ENCODE data around the gene ENTPD6. TPM values are rescaled to one million over a fixed set of nuclear protein-coding genes. Genes with fewer than 3 reads are reported as not detected.

Gene ENTPD6
- total and polyA plus RNA-seq, 11 donors, result 58.7 to 200 (median 93.3) TPM

GRCh38 chr20:25222461-25223178, 27.1 kb downstream of the ENTPD6 start:
- intact Hi-C loops (cut with DNase I), result no loop called here
- 70 to 81% (median 72%) methylated on average over 14 to 21 of the region's 21 CpGs for WGBS, 4 donors
- Histone ChIP-seq H3K27me3 (no peaks in the 10 kb centered on the region), H3K27ac (peak overlapping the region in 11 of 12 donors; percentile 40 to 96 (median 76)), H3K4me3 (no peak overlapping the region), H3K4me1 (peaks cover 11 to 94% (median 48%) of the 10 kb centered on the region in 12 donors), H3K36me3 (peaks cover 0 to 50% (median 36%) of the 10 kb centered on the region in 9 donors), H3K9me3 (no peaks in the 10 kb centered on the region)
- ATAC-seq (no peak), DNase-seq (peak in 3 of 5 donors; percentile 41 to 72 (median 53))
- no peak for TF ChIP-seq POLR2A (IDR thresholded peaks at IDR 0.05)
- TF ChIP-seq, protein P1, sequence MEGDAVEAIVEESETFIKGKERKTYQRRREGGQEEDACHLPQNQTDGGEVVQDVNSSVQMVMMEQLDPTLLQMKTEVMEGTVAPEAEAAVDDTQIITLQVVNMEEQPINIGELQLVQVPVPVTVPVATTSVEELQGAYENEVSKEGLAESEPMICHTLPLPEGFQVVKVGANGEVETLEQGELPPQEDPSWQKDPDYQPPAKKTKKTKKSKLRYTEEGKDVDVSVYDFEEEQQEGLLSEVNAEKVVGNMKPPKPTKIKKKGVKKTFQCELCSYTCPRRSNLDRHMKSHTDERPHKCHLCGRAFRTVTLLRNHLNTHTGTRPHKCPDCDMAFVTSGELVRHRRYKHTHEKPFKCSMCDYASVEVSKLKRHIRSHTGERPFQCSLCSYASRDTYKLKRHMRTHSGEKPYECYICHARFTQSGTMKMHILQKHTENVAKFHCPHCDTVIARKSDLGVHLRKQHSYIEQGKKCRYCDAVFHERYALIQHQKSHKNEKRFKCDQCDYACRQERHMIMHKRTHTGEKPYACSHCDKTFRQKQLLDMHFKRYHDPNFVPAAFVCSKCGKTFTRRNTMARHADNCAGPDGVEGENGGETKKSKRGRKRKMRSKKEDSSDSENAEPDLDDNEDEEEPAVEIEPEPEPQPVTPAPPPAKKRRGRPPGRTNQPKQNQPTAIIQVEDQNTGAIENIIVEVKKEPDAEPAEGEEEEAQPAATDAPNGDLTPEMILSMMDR (IDR thresholded peaks at IDR 0.05), result no peak

DNA sequence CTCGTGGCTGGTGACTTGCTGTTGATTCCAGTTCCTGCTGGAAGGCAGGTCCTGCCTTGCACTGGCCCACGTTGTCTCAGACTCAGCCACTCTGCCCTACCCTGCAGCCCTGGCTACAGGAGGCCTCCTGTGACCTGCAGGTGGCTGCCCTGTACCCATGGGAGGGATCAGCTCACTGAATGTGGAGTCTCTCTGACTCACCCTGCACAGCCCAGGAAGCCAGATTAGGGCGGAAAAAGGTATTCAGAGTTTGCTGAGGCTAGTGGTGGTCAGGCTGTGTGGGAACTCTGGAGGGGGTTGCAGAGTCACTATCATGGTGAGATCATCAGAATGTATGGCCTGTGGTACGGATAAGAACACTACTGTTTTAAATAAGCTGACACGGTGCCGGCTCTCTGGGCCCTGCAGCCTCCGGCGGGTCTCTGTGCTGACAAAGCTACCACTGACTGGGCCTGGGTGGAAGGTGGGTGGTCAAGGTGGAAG, 27.7 kb downstream of the ENTPD6 start:
- Histone ChIP-seq H3K9me3 (no peaks in the 10 kb centered on the region), H3K27me3 (no peaks in the 10 kb centered on the region), H3K27ac (peak overlapping the region in 10 of 12 donors; percentile 40 to 96 (median 74)), H3K4me3 (no peak overlapping the region), H3K4me1 (peaks cover 11 to 95% (median 51%) of the 10 kb centered on the region in 12 donors), H3K36me3 (peaks cover 0 to 47% (median 32%) of the 10 kb centered on the region in 9 donors)
- intact Hi-C loops (cut with DNase I), result no loop called here
- DNase-seq, result no peak
- ATAC-seq, result no peak
- no peak for TF ChIP-seq POLR2A (IDR thresholded peaks at IDR 0.05)
- TF ChIP-seq, protein P1 (IDR thresholded peaks at IDR 0.05), result no peak
- WGBS, 4 donors, result 71 to 84% (median 78%) methylated on average over 6 to 8 of the region's 8 CpGs

GRCh38 chr20:25223765-25224720, 28.5 kb downstream of the ENTPD6 start:
- WGBS, 4 donors, result 94 to 97% (median 96%) methylated on average over 15 to 24 of the region's 24 CpGs
- Histone ChIP-seq H3K4me1 (peaks cover 11 to 90% (median 55%) of the 10 kb centered on the region in 12 donors), H3K27ac (peak overlapping the region in 8 of 12 donors; percentile 24 to 96 (median 86)), H3K27me3 (no peaks in the 10 kb centered on the region), H3K36me3 (peaks cover 0 to 38% (median 24%) of the 10 kb centered on the region in 9 donors), H3K9me3 (no peaks in the 10 kb centered on the region), H3K4me3 (no peak overlapping the region)
- intact Hi-C loops (cut with DNase I), result no loop called here
- ATAC-seq (no peak), DNase-seq (no peak)
- TF ChIP-seq, protein P1 (IDR thresholded peaks at IDR 0.05), result no peak
- TF ChIP-seq POLR2A (IDR thresholded peaks at IDR 0.05), result no peak

Measured in heart left ventricle (tissue), 16 donors.